DND-41 (cell line): ENCODE results near the gene SRF.

Experiments
- ATAC-seq: fragments of 200-7000 bp; cut with Tn5 transposase; 3 replicates; pipeline ENCODE4 v1.9.1; 2021; ENCODE audit warnings: low read depth; ENCODE audit not compliant: insufficient read depth
- DNase-seq: peaks from one replicate; pipeline ENCODE4 v3.0.0-alpha.2; 2020
- H2AFZ ChIP-seq: 2 replicates; pipeline ENCODE4 v1.6.0; 2012; ENCODE audit warnings: low read depth, low read length
- H3K27ac ChIP-seq: 2 replicates; pipeline ENCODE4 v1.5.1; 2012; ENCODE audit warnings: low read length, inconsistent platforms
- H3K27me3 ChIP-seq: fragments of 200-600 bp; sonication (generic); 2 replicates; pipeline ENCODE4 v1.6.0; 2012; ENCODE audit warnings: low read length, mild to moderate bottlenecking, inconsistent platforms; ENCODE audit not compliant: insufficient read depth, poor library complexity
- H3K36me3 ChIP-seq: 2 replicates; pipeline ENCODE4 v1.5.1; 2012; ENCODE audit warnings: low read length, inconsistent platforms; ENCODE audit not compliant: insufficient read depth
- H3K4me1 ChIP-seq: 2 replicates; pipeline ENCODE4 v1.5.1; 2012; ENCODE audit warnings: mild to moderate bottlenecking, low read length; ENCODE audit not compliant: insufficient read depth
- H3K4me2 ChIP-seq: 2 replicates; pipeline ENCODE4 v1.6.0; 2012; ENCODE audit warnings: mild to moderate bottlenecking, moderate library complexity, low read length, inconsistent platforms; ENCODE audit not compliant: insufficient read depth
- H3K4me3 ChIP-seq, 2 experiments: fragments of 200-600 bp in 1 of 2; shearing (Covaris generic) in 1 of 2; 2 replicates each; pipeline ENCODE4 v1.5.1; 2012 to 2016; ENCODE audit warnings: inconsistent platforms in 2 of 2, low read length in 2 of 2, mild to moderate bottlenecking in 2 of 2, low read depth in 1 of 2, moderate library complexity in 1 of 2
- H3K79me2 ChIP-seq: 2 replicates; pipeline ENCODE4 v1.6.0; 2012; ENCODE audit warnings: low read length, inconsistent platforms; ENCODE audit not compliant: insufficient read depth
- H3K9ac ChIP-seq: 2 replicates; pipeline ENCODE4 v1.6.0; 2012; ENCODE audit warnings: low read depth, mild to moderate bottlenecking, inconsistent platforms, low read length, moderate library complexity
- H3K9me3 ChIP-seq: 2 replicates; pipeline ENCODE4 v1.5.1; 2012; ENCODE audit warnings: low read length, moderate library complexity, mild to moderate bottlenecking, inconsistent platforms; ENCODE audit not compliant: insufficient read depth, severe bottlenecking
- H4K20me1 ChIP-seq: 2 replicates; pipeline ENCODE4 v1.6.0; 2012; ENCODE audit warnings: low read length; ENCODE audit not compliant: insufficient read depth
- CTCF ChIP-seq: IDR thresholded peaks from 2 replicates; pipeline ENCODE4 v1.5.1; 2012; ENCODE audit warnings: borderline replicate concordance, low read length, moderate library complexity, mild to moderate bottlenecking; ENCODE audit not compliant: poor library complexity, severe bottlenecking; ENCODE audit errors: extremely low read depth
- EZH2 ChIP-seq: IDR thresholded peaks from 3 replicates; pipeline ENCODE4 v1.6.1; 2012; ENCODE audit warnings: borderline replicate concordance, low read depth, mild to moderate bottlenecking, moderate library complexity, low read length, inconsistent platforms; ENCODE audit not compliant: severe bottlenecking

Gene SRF

GRCh38 chr6:43144879-43145278 lies 26.2 kb upstream of the SRF start:
- DNase-seq: no peak
- Histone ChIP-seq H3K9ac (no peak overlapping the region), H3K36me3 (peaks cover 35% of the 10 kb centered on the region), H3K79me2 (no peaks in the 10 kb centered on the region), H3K4me2 (no peak overlapping the region), H3K27ac (no peak overlapping the region), H3K4me3 (no peak overlapping the region), H3K9me3 (no peaks in the 10 kb centered on the region), H3K27me3 (no peaks in the 10 kb centered on the region), H3K4me1 (peaks cover 31% of the 10 kb centered on the region), H2AFZ (no peak overlapping the region), H4K20me1 (no peaks in the 10 kb centered on the region)
- no peak for ATAC-seq
- TF ChIP-seq CTCF (no peak), EZH2 (no peak)

- Histone ChIP-seq H3K36me3 (peaks cover 35% of the 10 kb centered on the region), H4K20me1 (no peaks in the 10 kb centered on the region), H3K79me2 (no peaks in the 10 kb centered on the region), H3K9ac (no peak overlapping the region), H3K27ac (no peak overlapping the region), H3K27me3 (no peaks in the 10 kb centered on the region), H3K4me3 (no peak overlapping the region), H3K4me2 (no peak overlapping the region), H3K4me1 (peaks cover 29% of the 10 kb centered on the region), H3K9me3 (no peaks in the 10 kb centered on the region), H2AFZ (no peak overlapping the region)
- DNase-seq: no peak
- TF ChIP-seq CTCF (no peak), EZH2 (no peak)
- ATAC-seq: no peak
Measured at GRCh38 chr6:43146261-43146660, 24.8 kb upstream of the SRF start.

DNA sequence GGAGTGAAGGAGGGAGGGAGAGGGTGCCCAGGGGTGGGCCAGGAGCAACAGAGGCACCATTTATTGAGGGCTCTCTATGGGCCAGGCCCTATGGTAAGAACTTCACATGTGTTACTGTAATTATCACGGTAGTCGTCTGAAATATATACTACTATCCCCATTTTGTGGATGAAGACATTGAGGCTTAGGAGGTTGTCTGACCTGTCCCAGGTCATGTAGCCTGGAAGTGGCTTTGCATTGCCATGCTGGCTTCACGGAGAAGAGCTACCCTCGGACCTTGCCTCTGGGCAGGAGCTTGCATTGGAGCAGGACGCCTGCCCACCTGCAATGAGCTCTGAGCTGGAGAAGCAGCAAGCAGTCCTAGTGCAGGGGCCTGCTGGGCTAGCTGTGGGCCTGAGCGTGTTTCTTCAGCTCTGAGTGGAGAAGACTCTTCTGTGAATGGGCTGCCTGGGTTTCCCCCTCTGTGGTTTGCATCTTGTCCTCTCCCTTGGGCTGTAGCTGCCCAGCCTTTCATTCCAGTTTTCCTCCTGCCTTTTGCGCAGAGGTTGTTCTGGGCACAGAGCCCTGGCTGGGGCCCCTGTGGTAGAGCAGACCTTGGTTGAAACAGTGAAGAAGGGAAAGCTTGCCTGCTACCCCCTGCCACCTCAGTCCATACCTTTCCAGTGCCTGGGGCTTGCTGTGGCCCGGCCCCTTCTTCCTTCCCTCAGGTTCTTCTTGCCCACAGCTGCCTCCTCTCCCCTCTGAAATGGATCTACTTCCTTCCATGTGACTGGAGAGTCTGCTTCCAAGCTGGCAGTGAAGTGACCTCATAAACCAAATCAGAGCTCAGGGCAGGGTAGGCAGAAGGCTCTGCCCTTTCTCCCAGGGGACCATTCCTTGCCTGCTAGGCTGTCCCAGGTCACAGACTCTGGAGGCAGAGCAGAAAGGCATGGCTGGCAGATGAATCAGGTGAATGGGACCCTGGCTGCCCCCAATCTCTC lies 24.1 kb upstream of the SRF start:
- TF ChIP-seq CTCF (no peak), EZH2 (no peak)

More for the DNA sequence above, 24.1 kb upstream of the SRF start:
- H4K20me1 ChIP-seq: no peaks in the 10 kb centered on the region
- peaks cover 22% of the 10 kb centered on the region for H3K4me1 ChIP-seq
- no peaks in the 10 kb centered on the region for H3K27me3 ChIP-seq
- H3K27ac ChIP-seq: no peak overlapping the region
- H3K36me3 ChIP-seq: peaks cover 35% of the 10 kb centered on the region
- DNase-seq (no peak), ATAC-seq (no peak)
- no peaks in the 10 kb centered on the region for H3K79me2 ChIP-seq
- no peak overlapping the region for H3K4me2 ChIP-seq
- H3K4me3 ChIP-seq: no peak overlapping the region
- H3K9ac ChIP-seq: no peak overlapping the region
- no peaks in the 10 kb centered on the region for H3K9me3 ChIP-seq
- no peak overlapping the region for H2AFZ ChIP-seq
